Lower lobe of right lung (tissue), 2 donors: ENCODE data around the gene GPRC5D. TPM values are rescaled to one million over a fixed set of nuclear protein-coding genes. Genes with fewer than 3 reads are reported as not detected.

ENCODE experiments used
- ATAC-seq, 2 donors: fragments of 200-7000 bp; cut with Tn5 transposase; one replicate each; pipeline ENCODE4 v1.9.1; 2020 to 2022; ENCODE audit warnings: mild to moderate bottlenecking in 2 of 2, moderate library complexity in 2 of 2
- DNase-seq: peaks from one replicate; pipeline ENCODE4 v3.0.0-alpha.2; 2020
- H3K27ac ChIP-seq: fragments of 200-600 bp; one replicate; pipeline ENCODE4 v1.8.0; 2022
- H3K27me3 ChIP-seq: fragments of 200-600 bp; one replicate; pipeline ENCODE4 v1.8.0; 2022; ENCODE audit warnings: low read depth
- H3K36me3 ChIP-seq: fragments of 200-600 bp; one replicate; pipeline ENCODE4 v1.8.0; 2022; ENCODE audit warnings: mild to moderate bottlenecking
- H3K4me1 ChIP-seq: fragments of 200-600 bp; one replicate; pipeline ENCODE4 v1.8.0; 2022
- H3K4me3 ChIP-seq: fragments of 200-600 bp; one replicate; pipeline ENCODE4 v1.8.0; 2022; ENCODE audit warnings: mild to moderate bottlenecking
- H3K9me3 ChIP-seq: fragments of 200-600 bp; one replicate; pipeline ENCODE4 v1.8.0; 2022
- intact Hi-C: fragments of 100-400 bp; cut with DNase I; formaldehyde crosslinking; loops from one replicate; pipeline ENCODE4 v1.11.0; 2022
- total RNA-seq: library from RNA; stranded (reverse); fragmentation: NEBNext Ultra II Directional; extraction: Animal tissue kit (Norgen Biotek cat#: 25700); gene quantifications from one replicate; pipeline ENCODE4 v1.2.1, GENCODE V29; 2021
- TF ChIP-seq, protein P1 (sequence below): fragments of 200-600 bp; IDR thresholded peaks from one replicate; pipeline ENCODE4 v1.8.0; 2022; ENCODE audit warnings: antibody characterized with exemption, mild to moderate bottlenecking
- donor health status: DM: no; HTN: yes; CAD: no; lungs with severe emphysema.

Gene GPRC5D
- total RNA-seq, 1 donor from 2014 or later, result not detected

- no peak overlapping the region for H3K4me3 ChIP-seq
- intact Hi-C loops, result no loop called here
- no peaks in the 10 kb centered on the region for H3K27me3 ChIP-seq
- H3K9me3 ChIP-seq, result no peaks in the 10 kb centered on the region
- DNase-seq, result no peak
- ATAC-seq, result no peak
- H3K27ac ChIP-seq, result no peak overlapping the region
- no peaks in the 10 kb centered on the region for H3K36me3 ChIP-seq
- no peaks in the 10 kb centered on the region for H3K4me1 ChIP-seq
- TF ChIP-seq, protein P1, sequence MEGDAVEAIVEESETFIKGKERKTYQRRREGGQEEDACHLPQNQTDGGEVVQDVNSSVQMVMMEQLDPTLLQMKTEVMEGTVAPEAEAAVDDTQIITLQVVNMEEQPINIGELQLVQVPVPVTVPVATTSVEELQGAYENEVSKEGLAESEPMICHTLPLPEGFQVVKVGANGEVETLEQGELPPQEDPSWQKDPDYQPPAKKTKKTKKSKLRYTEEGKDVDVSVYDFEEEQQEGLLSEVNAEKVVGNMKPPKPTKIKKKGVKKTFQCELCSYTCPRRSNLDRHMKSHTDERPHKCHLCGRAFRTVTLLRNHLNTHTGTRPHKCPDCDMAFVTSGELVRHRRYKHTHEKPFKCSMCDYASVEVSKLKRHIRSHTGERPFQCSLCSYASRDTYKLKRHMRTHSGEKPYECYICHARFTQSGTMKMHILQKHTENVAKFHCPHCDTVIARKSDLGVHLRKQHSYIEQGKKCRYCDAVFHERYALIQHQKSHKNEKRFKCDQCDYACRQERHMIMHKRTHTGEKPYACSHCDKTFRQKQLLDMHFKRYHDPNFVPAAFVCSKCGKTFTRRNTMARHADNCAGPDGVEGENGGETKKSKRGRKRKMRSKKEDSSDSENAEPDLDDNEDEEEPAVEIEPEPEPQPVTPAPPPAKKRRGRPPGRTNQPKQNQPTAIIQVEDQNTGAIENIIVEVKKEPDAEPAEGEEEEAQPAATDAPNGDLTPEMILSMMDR, result no peak
Observed at GRCh38 chr12:12958886-12959285, 6.9 kb upstream of the GPRC5D start.

DNA sequence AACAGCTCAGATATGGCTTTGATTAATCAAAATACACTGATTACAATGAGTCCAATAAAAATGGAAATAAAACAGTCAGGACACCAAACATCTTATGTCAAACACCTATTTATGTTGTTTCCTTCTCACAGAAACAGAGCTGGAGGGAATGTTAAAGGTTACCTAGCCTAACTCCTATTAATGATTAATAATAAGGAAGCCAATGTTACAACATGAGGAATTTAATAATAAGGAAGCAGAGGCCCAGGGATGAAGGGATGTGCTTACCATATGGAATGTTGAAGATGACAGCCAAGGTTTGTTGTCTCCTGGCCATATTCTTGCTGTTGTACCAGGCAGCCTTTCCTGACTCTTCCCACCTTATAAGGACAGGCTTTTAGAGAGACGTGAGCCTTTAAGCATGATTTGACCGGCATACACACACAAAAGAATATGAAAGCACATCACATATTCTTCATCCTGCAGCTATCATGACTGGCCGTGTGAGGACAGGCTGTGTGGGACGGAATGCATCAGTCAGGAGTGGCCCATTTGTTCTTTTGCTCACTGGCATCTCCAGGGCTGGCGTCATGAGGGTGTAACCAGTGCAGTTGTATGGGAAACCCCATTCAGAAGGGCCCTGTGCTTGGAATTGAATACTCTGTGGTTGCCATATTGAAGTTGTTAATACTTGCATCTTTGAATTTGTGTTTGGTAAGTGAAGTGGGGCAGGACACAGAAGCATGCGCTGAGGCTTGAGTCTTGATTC, 3.1 kb upstream of the GPRC5D start:
- Histone ChIP-seq H3K27me3 (no peaks in the 10 kb centered on the region), H3K27ac (no peak overlapping the region), H3K36me3 (no peaks in the 10 kb centered on the region), H3K4me1 (no peaks in the 10 kb centered on the region), H3K9me3 (no peaks in the 10 kb centered on the region), H3K4me3 (no peak overlapping the region)
- DNase-seq (no peak), ATAC-seq (peak; percentile 13 to 25)
- intact Hi-C loops, result no loop called here
- TF ChIP-seq, protein P1, result no peak

- H3K36me3 ChIP-seq, result no peaks in the 10 kb centered on the region
- ATAC-seq (no peak), DNase-seq (no peak)
- H3K27me3 ChIP-seq, result no peaks in the 10 kb centered on the region
- intact Hi-C loops, result no loop called here
- TF ChIP-seq, protein P1, result no peak
- no peaks in the 10 kb centered on the region for H3K4me1 ChIP-seq
- H3K9me3 ChIP-seq, result no peaks in the 10 kb centered on the region
- H3K27ac ChIP-seq, result no peak overlapping the region
- no peak overlapping the region for H3K4me3 ChIP-seq
Observed at GRCh38 chr12:12954356-12954755, 2.4 kb upstream of the GPRC5D start.

DNA sequence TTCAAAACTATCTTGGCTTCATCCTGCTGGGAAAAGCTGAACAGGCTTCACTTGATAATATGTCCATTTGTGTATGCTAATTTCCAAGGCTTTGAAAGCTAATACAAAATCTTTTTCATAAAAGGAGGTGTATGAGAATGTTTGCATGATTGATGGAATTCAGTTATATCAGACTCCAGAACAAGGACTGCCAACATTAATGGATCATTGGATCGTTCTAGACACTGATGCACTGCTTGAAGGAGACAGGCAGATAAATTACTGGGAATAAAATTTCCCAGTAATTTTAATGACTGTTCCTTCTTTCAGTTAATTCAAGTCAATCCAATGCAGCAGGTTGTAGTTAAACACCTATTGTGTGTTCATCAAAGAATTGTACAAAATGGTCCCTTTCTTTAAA, 466 bp downstream of the GPRC5D start:
- H3K4me3 ChIP-seq, result no peak overlapping the region
- no peak overlapping the region for H3K27ac ChIP-seq
- no peaks in the 10 kb centered on the region for H3K27me3 ChIP-seq
- H3K4me1 ChIP-seq, result no peaks in the 10 kb centered on the region
- DNase-seq, result no peak
- intact Hi-C loops, result no loop called here
- H3K9me3 ChIP-seq, result no peaks in the 10 kb centered on the region
- TF ChIP-seq, protein P1, result no peak
- no peak for ATAC-seq
- no peaks in the 10 kb centered on the region for H3K36me3 ChIP-seq

DNA sequence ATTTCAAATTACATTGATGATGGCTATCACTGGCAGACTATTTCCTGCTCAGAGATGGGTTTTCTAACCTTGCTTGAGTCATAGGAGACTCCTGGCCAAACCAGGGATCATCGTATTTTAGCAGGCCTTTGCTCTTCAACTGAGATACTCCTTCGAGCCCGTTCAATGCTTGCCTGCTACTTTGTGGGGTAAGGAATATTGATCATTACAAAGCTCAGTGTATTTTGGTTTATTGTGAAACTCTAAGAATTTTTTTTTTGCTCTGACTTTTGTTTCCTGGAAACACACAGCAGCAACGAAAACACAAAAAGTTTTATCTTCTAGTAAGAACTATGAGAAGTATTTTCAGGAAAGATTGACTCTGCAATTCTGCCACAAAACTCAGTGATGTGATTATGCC, 4.1 kb downstream of the GPRC5D start:
- H3K9me3 ChIP-seq, result no peaks in the 10 kb centered on the region
- H3K27ac ChIP-seq, result no peak overlapping the region
- TF ChIP-seq, protein P1, result no peak
- no peaks in the 10 kb centered on the region for H3K27me3 ChIP-seq
- no peak for DNase-seq
- intact Hi-C loops, result no loop called here
- no peak overlapping the region for H3K4me3 ChIP-seq
- ATAC-seq, result no peak
- H3K4me1 ChIP-seq, result no peaks in the 10 kb centered on the region
- H3K36me3 ChIP-seq, result no peaks in the 10 kb centered on the region
